ENCODE measurements around the gene LAIR2.
A peak's percentile ranks its signal among the peaks of the same experiment; 100 is the strongest.
"Not testable (repeated sequence)": the region's sequence is repeated elsewhere in the genome, so short reads cannot be mapped to it uniquely, and the experiment has no call there.

LAIR2 gene

DNA sequence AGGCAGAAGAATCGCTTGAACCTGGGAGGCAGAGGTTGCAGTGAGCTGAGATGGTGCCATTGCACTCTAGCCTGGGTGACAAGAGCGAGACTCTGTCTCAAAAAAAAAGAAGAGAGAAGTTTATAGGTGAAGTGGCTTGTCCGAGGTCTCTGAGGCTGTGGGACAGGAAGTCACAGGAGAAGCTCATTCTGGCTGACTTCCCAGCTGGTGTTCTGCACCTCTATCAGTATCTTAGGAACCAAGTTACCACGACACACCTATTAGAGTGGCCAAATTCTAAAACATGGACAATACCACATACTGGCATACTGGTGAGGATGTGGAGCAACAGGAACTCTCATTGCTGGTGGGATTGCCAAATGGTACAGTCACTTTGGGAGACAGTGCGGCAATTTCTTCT lies 7.3 kb upstream of the LAIR2 start:
- DNase-seq: not testable (repeated sequence)

DNA sequence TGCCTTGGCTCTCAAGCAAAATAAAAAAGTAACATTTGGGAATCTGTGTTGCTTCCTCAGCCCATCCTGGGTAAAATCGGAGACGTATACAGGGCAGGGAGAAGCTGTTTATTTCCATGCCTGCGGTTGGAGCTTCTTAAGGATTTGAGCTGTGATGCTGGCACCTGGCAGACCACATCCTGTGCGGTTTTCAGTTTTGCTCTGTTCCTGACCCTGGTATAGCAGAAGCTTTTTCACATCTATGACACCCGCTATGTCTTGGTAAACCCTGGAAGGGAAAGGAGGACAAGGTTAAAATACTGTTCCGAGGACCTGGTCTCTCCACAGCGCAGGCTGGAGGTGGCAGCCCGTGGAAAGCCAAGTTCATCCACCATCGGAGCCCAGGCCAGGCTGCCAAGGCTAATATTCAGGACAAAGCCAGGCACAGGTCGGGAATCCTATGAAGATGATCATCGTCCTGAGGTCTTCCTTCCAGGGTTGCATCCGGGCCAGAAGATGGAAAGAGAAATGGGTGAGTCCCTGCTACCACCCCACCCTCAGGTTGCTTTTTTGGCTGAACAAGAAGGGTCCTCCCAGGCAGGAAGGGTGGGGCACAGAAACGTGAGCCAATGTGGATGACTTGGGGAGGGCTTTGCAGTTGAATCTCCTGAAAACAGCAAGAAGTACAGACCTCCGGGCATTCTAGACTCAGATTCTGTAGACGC lies 4.7 kb upstream of the LAIR2 start:
- not testable (repeated sequence) for DNase-seq

DNA sequence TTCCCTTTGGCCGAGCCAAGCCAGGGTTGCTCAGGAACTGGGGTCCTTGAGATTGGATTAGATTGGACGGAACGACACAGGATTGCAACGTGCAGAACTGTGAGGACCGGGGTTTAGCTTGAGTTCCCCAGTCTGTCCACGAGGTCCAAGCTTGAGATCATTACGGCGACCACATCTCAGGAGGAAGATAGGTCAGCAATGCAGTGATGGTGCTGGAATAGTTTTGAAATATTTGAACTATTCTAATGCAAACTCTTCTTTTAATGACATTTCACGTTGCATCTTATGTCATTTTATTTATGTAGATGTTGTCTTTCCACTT lies 4.2 kb upstream of the LAIR2 start:
- DNase-seq: not testable (repeated sequence)

DNA sequence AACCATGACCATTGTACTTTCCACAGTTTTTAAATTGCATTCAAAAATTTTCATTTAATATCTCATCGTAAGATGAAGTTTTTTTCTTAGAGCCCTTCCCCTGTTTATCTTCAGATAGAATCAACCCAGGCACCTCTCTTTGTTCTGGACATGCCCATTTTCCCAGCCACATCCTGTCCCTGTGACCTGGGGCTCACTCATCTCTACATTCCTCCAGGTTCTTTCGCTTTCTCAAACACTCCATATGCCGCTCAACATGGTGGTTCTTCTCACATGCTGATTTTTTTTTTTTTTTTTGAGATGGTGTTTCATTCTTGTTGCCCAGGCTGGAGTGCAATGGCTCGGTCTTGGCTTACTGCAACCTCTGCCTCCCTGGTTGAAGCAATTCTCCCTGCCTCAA lies 2.9 kb downstream of the LAIR2 start:
- DNase-seq: not testable (repeated sequence)

DNA sequence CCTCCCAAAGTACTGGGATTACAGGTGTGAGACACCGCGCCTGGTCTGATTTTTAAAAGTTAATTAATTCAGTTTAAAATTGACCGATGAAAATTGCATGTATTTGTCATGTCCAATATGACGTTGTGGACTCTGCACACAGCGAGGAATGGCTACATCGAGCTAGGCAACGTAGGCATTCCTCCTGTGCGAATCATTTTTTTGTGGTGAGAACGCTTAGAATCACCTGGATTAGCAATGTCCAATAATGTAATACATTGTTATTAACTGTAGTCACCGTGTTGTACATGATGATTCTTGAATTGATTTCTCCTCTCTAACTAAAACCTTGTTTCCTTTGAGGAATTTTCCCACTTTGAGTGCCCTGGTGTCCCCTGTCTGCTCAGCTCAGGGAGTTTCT lies 3.4 kb downstream of the LAIR2 start:
- DNase-seq: no peak

DNA sequence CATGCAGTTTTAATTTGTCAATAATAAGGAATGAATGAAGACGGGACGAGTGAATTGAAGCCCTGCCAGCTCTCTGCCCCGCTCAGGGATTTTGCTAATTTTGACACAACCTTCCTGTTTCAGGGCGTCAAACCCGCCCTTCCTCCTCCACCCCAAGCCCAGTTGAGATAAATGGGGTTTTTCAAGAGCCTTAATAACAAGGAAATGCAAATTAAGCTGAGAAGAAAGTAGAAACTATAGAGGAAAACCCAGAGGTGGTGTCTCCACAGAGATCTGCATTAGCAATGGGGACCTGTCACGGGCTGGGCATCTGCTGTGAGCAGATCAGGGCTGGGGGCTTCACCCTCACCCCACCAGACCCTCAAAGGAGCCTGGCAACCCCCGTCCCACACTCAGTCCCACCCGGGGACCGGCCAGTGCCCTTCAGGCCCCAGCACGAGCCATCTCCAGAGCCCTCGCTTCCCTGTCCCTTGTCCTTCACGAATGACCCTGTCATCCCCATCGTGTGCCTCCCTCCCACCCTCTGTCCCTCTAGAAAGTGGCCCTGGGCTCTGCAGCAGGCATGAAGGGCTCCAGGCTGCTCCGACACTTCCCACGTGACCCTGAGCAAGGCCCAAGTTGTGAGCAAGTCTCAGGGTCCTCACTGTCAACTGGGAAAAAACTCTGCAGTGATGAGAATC lies 4.5 kb downstream of the LAIR2 start:
- not testable (repeated sequence) for DNase-seq

DNA sequence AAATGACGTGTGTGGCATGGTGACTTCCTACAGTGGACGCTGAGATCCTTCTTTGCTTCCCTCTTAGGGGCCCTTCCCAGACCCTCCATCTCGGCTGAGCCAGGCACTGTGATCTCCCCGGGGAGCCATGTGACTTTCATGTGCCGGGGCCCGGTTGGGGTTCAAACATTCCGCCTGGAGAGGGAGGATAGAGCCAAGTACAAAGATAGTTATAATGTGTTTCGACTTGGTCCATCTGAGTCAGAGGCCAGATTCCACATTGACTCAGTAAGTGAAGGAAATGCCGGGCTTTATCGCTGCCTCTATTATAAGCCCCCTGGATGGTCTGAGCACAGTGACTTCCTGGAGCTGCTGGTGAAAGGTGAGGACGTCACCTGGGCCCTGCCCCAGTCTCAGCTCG lies 5.2 kb downstream of the LAIR2 start:
- DNase-seq: no peak

DNA sequence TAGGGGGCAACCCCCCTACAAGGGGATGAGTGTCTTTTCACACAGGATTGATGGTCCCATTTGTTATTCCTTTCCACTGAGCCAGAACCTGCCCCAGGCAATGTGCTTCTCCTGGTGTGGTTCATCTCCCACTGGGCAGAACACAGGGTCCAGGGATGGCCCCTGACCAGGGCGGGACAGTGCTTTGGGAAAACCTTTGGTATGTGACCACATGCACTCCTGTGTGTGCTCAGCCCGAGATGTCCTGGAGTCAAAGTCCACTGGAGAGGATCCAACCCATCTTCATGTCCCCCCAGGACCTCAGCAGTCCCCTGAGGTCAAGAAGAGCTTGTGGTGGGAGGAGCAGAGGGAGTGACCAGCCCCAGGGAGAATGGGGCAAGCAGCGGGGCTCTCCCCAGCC lies 5.9 kb downstream of the LAIR2 start:
- DNase-seq: not testable (repeated sequence)

DNA sequence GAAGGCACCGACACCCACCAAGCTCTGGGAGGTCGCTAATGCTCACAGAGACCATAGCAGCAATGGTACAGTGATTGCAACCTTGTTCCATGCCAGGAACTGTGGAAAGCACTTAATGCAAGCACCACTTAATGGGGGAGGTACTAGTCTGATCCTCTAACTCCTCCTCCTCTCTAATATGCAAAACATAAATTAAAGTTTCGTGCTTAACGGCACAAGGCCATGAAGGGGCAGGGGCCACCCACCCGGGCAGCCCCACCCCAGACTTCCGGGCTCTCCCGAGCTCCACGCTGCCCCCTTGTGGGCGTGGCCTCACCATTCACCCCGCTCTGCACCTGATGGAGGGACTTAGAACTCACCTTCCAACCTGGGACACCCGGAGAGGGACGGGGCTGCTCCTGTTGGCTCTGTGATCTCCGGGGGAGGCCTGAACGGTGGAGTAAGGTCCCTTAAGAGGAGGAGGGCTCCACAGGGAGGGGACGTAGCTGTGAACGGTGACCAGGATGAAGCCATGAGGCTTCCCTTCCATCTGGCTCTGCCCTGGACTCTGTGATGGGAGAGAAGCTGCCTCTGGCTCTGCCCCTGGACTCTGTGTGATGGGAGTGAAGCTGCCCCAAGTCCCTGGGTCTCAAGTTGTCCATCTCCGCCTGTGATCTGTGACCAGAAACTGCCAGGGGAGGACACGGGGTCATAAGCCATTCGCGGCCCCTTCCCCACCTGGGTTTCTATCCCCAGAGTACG lies 6.7 kb downstream of the LAIR2 start:
- not testable (repeated sequence) for DNase-seq

DNA sequence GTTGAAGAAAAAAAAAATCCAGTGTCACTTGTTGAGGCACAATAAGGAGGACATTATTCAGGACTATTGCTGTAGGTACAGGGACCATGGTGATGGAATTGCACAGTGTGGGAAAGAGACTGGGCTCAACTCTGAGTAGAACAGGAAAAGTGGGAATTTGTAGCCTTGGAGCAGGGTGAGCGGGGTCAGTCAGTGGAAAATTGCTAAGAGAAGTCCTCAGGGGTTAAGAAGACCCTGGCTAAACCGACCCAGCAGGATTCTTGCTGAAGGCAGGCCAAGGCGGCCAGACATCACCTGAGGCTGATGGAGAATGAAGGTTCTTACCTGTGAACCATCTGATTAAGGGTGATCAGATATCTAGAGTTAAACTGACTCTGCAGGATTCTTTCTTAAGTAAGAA lies 12.5 kb downstream of the LAIR2 start:
- no peak for DNase-seq

DNA sequence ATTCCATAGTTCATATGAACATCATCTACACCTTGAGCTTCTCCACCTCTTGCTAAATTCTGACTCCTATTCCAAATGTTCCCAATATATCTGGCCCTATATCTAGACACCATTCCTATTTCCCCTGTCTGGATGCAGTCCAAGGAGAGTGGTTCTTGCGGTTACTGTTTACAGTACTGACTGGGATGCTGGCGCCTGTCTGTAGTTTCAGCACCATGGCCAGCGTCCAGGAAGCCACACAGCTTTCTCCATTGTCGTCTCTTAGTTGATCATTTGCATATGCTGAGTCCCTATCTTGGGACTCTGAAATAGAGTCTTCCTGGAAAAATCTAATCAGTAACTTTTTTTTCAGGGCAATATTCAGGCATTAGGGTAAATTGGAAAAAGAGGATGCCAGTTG lies 14.9 kb downstream of the LAIR2 start:
- peak; percentile 45 to 74 for DNase-seq

DNA sequence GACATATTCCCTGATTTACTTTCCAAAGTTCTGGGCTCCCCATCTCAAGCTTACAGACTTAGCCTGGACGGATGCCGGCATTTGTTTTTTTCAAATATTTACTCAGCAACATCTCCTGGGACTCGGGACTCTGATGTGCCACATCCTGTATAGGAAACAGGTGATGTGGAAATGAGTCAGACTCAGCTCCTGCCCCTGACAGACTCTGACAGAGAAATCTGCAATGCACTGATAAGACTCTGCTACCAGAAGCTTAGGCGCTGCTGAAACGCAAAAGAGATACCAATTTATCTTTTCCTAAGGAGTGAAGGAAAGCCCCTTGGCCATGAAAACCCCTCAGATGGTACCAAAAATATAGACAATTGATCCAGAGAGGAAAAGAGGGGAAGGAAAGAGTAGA lies 16.2 kb downstream of the LAIR2 start:
- peak; percentile 76 to 85 for DNase-seq

DNA sequence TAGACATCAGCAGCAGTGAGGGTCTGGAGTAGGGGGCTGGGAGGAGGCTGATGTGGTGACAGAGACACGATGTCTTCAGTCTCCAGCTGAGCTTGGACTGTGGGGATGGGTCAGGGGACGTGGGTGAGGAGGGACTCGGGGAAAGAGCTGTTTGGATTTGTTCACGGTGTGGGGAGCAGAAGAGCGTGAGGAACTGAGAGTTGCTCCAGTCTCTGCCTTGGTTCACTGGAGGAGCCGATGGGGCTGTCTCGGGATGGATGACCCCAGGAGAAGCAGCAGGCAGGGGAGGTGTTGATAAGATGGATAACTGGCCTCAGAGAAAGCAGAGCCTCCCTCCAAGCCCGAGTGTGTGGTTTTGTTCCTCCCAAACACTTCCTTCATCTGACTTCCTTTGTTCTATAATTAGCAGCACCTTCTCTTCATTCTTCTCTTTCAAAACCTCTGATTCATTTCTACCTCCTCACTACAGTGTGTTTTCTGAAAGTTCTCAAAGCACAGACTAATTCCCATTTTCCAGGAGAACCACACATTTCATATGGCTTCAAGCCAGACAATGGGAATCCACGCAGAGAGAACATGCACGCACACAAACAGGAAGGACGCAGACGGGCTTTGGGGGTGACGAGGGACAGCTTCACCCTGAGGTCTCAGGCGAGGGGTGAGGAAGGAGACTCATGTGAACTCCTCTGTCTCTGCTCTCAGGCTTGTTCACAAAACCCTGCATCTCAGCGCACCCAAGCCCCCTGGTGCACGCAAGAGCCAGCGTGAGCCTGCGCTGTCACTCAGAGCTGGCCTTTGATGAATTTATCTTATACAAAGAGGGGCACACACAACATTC lies 18.6 kb downstream of the LAIR2 start:
- peak in 1 of 2 experiments; percentile 21 for DNase-seq

DNA sequence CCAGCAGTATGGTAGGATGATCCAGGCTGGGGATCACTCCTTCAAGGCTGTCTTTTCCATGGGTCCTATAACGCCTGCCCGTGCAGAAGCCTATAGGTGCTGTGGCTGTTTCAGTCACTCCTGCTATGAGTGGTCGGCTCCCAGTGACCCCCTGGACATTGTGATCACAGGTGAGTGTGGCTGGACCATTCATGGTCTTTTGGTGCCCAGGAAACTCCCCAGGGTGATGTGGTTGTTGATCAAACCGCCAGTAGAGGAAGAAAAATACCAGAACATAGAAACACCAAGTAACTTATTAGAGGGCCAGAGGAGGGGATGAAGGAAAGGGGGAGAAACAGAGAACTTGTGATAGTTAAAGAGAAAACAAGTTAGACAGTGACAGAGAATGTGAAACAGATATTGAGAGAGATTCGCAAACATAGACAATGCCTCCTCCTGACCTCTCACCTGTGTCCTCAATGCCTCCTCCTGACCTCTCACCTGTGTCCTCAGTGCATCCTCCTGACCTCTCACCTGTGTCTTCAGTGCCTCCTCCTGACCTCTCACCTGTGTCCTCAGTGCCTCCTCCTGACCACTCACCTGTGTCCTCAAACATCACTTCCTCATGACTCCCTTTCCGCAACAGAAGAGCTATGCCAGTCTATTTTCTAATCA lies 19.4 kb downstream of the LAIR2 start:
- DNase-seq: no peak

DNA sequence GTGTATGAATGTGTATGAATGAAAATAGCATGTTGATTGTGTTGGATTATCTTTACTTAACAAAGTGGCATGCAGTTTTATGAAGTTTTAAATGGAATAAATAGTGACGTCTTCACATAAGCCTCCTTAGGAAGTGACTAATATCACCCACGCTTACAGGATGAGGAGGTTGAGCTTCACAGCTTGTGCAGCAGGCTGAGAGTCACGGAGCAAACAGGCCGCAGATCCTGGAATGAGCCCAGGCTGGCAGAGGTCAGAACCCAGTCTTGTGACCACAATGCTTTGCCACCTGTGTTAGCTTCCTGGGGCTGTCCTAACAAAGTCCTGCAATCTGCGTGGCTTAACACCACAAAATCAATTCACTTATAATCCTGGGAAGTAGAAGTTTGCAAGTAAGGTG lies 20.8 kb downstream of the LAIR2 start:
- peak in 1 of 2 experiments; percentile 22 for DNase-seq

DNA sequence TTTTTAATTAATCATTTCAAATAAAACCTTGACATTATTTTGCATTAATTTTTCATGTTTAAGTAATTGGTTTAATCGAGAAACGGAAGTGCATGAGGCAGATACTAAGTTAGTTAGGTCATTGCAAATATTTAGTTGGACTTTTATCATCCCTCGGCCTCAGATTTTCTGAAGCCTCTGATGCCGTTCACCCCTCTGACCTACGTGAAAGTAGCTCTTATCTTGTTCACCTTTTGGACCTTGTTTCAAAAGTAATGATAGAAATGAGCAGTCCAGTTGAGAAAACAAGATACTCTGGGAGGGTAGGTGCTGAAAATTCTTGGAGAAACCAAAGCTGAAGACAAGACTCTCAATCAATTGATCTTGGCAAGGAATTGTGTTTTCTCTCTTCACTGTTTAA lies 23.0 kb downstream of the LAIR2 start:
- DNase-seq: no peak

DNA sequence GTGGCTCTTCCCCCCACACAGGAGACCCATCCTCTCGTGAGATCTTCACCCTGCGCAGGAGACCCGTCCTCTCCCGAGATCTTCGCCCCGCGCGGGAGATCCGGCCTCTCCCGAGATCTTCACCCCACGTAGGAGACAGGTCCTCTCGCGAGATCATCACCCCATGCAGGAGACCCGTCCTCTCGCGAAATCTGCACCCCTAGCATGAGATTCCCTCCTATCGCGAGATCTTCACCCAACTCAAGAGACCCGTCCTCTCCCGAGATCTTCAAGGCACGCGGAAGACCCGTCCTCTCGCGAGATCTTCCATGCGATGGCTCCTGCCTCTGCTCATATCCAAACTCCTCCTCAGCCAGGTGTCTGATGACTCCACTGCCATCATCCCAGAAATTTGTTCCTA lies 24.3 kb downstream of the LAIR2 start:
- DNase-seq: no peak

DNA sequence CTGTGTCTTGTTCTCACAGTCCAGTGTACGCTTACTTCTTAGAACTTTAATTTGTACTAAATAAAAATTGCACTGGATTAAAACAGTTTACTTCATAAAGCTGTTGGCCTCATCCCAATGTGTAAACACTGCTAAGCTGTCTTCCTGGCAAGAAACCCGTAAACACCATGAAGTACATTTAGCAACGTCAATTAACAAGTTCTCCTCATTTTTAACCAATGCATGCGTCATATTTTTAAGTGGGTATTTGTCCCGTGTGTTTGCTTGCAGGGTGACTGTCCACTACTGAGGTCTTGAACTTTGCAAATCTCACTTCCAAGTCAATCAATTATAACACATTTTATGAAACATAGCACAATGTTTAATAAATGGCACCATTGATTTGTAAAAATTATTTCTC lies 28.2 kb downstream of the LAIR2 start:
- peak in 1 of 2 experiments; percentile 46 for DNase-seq

DNA sequence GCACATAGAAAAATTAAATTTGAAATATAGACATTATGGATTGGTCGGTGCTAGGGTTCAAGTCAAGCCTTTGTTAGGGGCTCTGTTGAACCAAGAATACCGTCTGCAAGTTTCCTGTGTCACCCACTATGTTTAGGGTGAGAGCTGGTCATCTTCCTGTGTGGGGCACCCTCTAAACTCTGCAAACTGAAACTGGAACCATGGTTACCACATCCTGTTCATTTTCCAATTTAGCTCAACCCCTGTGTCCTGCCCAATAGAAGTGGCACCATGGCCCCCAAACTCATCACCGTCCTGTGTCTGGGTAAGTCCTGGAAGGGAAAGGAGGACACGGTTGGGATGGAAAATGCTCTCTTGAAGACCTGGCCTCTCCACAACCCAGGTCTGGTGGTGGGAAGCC lies 29.9 kb downstream of the LAIR2 start:
- no peak for DNase-seq

DNA sequence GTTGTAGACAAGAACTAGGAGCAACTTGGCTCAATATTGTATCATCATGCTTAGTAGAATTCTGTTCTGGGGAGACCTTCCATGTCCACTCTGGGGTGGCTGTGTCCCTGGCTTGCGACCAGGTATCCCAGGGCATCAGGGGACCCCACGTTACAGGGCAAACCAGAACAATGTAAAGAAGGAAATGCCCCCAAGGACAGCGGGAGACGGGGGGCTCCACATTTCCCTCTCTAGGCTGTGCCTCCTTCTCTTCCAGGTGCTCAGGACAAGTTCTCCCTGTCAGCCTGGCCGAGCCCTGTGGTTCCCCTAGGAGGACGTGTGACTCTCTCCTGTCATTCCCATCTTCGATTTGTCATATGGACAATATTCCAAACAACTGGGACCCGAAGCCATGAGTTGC lies 30.8 kb downstream of the LAIR2 start:
- DNase-seq: no peak

DNA sequence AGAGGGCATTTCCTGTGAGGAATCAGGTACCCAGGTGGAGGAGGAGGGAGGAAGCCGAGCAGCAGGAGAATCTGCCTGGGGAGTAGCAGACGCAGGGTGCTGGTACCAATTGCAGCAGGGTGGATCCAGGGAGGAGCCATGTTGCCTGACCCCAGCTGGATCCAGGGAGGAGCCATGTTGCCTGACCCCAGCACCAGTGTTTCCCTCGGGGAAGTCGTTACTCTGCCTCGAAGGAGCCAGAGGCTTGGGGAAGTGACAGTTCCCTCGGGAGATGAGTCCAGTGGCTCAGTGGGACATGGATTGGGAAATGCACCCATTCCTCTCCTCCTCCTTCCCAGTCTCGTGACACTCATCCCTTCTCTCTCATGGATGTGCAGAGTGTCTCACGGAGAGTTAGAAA lies 31.5 kb downstream of the LAIR2 start:
- DNase-seq: no peak

DNA sequence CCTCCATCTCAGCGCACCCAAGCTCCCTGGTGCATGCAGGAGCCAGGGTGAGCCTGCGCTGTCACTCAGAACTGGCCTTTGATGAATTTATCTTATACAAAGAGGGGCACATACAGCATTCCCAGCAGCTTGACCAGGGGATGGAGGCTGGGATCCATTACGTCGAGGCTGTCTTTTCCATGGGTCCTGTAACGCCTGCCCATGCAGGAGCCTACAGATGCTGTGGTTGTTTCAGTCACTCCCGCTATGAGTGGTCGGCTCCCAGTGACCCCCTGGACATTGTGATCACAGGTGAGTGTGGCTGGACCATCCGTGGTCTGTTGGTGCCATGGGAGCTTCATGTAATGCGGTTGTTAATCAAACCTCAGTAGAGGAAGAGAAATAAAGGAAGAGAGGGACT lies 33.0 kb downstream of the LAIR2 start:
- no peak for DNase-seq

DNA sequence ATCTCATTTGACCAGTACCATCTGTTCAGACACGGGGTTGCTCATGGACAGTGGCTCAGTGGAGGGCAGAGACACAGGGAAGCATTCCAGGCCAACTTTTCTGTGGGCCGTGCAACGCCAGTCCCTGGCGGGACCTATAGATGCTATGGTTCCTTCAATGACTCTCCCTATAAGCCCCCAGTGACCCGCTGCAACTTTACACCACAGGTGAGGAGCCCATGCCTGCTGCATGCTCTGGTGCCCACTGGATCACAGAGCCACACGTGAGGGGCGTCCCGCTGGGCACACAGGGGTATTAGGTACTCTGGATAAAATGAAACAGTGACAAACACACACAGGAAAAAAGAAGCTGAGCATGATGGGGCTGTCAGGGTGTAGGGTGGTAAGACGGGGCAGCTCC lies 34.3 kb downstream of the LAIR2 start:
- no peak for DNase-seq

Data from SHP77 (cell line).